Measurements from ENCODE around the gene PRKCH.

Gene PRKCH

DNA sequence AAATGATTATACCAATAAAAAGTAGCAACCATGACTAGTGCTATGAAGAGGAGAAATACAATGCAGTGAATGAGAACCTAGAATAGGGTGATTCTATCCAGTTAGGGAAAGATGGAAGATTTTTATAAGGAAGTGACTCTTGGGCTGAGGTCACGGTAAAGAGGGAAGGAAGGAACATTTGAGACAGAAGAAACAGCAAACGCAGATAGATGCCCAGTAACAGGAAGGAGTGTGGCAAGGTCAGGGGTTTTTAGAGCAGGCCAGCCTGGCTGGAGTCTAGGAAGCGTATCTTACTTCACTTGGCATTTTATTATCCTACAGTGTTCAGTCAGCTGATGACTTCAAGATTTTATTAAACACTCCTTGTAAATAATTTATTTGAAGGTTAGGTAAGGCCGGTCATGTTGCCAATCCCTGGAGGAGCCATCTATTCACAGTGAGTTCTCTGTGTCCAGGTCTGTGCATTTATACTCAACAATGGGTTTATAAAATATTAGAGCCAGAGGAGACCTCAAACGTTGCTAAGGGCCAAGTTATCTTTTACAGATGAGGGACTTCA, 170.6 kb downstream of the PRKCH start:
- no peak for DNase-seq (ENCODE audit: low read depth)

- no peak for DNase-seq (ENCODE audit: low read depth)
Observed at GRCh38 chr14:61492474-61492873, 171.1 kb downstream of the PRKCH start.

DNA sequence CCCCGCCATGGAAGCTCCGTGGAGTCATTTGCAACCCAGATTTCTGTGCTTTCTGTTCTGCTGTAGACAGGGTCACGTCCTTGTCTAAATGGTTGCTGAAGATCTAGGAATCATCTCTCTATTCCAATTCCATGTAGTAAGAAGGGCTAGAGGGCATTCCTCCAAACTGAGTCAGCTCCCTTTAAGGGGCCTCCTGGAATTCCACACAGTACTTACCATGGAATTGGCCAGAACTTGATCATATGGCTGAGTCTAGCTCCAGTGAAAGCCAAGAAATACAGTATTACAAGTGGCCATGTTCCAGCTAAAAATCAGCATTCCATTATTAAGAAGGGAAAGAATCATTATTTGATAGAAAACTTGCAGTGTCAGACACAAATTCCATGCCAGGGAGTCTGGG, 171.9 kb downstream of the PRKCH start:
- peak; percentile 94 for DNase-seq (ENCODE audit: low read depth)

GRCh38 chr14:61494018-61494417, 172.6 kb downstream of the PRKCH start:
- DNase-seq (ENCODE audit: low read depth) = no peak

DNA sequence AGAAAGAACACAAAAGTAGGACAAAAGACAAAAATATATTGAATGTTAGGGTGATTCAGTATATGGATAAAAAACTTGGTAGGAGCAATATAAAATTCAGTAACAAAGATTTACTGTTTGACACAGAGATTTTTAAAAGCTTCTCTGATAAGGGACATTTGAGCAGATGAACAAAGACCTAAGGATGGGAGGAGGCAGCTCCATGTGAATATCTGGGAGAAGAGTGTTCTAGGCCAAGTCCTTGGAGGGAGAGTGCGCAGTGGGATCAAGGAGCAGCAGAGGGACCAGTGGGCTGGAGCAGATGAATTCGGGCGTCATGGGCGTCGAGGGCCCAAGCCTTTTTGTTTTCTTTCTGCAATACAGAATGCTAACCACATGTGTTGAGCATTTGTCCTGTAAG, 174.4 kb downstream of the PRKCH start:
- DNase-seq (ENCODE audit: low read depth) = no peak

DNA sequence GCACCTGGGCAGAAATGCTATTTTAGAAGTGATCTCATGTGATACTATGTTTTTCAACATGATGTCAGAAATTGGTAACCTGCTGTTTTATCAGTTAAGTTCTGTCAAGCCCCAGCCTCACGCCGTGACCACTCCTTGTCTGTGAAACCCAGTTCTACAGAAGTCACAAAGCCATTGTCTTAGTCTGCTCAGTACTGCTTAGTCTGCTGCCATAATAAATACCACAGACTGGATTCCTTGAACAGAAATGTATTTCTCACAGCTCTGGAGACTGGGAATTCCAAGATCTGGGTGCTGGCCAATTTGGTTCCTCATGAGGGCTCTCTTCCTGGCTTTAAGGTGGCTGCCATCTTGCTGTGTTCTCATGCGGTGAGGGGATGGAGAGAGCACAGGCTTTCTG, 176.9 kb downstream of the PRKCH start:
- DNase-seq (ENCODE audit: low read depth) = no peak

GRCh38 chr14:61498811-61499210, 177.4 kb downstream of the PRKCH start:
- DNase-seq (ENCODE audit: low read depth) = peak; percentile 25

DNA sequence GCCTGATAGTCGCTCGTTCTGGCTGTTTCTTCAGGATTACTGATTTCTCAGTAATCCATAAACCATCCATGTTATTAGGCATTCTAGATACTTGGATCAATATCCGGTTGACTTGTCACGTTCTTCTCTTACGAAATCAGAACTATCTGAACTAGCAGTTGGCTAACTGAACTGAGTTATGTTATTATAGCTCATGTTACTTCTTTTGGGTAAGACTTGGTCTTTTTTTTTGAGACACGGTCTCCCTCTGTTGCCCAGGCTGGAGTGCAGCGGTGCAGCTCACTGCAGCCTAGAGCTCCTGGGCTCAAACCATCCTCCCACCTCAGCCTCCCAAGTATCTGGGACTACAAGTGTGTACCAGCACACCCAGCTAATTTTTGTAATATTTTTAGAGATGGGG, 178.6 kb downstream of the PRKCH start:
- no peak for DNase-seq (ENCODE audit: low read depth)

GRCh38 chr14:61501714-61502458, 180.5 kb downstream of the PRKCH start:
- no peak for DNase-seq (ENCODE audit: low read depth)

DNA sequence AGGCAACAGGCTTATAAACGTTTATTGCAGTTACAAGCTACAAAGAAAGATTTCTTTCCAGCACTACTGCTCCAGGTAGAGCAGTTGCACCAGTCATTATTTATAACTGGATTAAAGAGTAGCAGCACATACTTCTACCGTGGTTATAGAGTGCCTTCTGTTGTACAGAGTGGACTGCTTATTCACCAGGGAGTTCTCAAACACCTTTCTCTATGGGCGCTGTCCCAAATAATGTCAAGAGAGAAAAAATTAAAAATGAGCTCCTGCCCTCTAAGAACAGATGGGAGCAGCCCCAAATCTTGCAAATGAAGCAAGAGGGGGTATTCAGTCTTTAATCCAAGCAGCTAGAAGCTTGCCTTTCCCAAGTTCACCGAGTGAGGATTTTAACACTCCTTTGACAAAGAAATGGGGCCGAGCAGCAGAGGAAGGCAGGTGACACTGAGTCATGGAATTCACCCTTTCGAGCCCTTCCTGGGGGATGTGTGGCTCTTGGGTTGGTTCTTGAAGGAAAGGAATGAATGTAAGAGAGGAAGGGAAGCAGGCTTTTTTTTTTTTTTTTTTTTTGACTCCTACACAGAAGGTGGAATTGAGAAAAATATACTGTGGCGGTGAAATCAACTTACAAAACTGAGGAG, 181.2 kb downstream of the PRKCH start:
- DNase-seq (ENCODE audit: low read depth) = no peak

GRCh38 chr14:61503167-61503801, 181.9 kb downstream of the PRKCH start:
- no peak for DNase-seq (ENCODE audit: low read depth)

GRCh38 chr14:61504901-61505300, 183.5 kb downstream of the PRKCH start:
- no peak for DNase-seq (ENCODE audit: low read depth)

- DNase-seq (ENCODE audit: low read depth) = peak; percentile 42
Observed at GRCh38 chr14:61505815-61506809, 184.7 kb downstream of the PRKCH start.

- DNase-seq (ENCODE audit: low read depth) = no peak
Observed at GRCh38 chr14:61508526-61508925, 187.1 kb downstream of the PRKCH start.

- no peak for DNase-seq (ENCODE audit: low read depth)
Observed at GRCh38 chr14:61510736-61511557, 189.6 kb downstream of the PRKCH start.

GRCh38 chr14:61511558-61511948, 190.2 kb downstream of the PRKCH start:
- DNase-seq (ENCODE audit: low read depth) = no peak

GRCh38 chr14:61512026-61512834, 190.9 kb downstream of the PRKCH start:
- DNase-seq (ENCODE audit: low read depth) = peak; percentile 39

GRCh38 chr14:61513986-61514830, 192.8 kb downstream of the PRKCH start:
- DNase-seq (ENCODE audit: low read depth) = no peak

DNA sequence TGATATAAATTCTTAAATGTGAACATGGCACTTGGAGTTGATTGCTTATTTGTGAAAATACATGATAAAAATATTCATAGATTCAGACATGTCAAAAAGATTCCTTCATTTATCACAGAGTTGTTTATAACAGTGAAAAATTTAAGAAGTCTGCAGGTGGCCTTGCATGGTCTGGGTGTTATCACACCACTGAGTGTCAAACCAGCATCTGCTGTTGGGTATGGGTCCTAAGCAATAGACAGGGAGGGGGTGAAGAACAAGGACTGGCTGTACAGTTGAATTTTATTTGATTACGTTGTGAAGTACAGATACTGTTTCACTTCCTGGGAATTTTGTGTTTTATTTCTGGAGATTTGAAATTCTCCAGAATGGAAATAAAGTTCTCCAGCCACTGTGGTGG, 193.5 kb downstream of the PRKCH start:
- no peak for DNase-seq (ENCODE audit: low read depth)

Data from ELR (cell line).